ENCODE results near the gene IL17D.

- no peak for TF ChIP-seq CTCF (IDR thresholded peaks at IDR 0.05)
- no peak for TF ChIP-seq POLR2A (IDR thresholded peaks at IDR 0.05)
Measured at GRCh38 chr13:20716951-20717350, 13.5 kb downstream of the IL17D start.

Measured in body of pancreas (tissue), 4 donors.